ENCODE data around the gene LHX6.

DNA sequence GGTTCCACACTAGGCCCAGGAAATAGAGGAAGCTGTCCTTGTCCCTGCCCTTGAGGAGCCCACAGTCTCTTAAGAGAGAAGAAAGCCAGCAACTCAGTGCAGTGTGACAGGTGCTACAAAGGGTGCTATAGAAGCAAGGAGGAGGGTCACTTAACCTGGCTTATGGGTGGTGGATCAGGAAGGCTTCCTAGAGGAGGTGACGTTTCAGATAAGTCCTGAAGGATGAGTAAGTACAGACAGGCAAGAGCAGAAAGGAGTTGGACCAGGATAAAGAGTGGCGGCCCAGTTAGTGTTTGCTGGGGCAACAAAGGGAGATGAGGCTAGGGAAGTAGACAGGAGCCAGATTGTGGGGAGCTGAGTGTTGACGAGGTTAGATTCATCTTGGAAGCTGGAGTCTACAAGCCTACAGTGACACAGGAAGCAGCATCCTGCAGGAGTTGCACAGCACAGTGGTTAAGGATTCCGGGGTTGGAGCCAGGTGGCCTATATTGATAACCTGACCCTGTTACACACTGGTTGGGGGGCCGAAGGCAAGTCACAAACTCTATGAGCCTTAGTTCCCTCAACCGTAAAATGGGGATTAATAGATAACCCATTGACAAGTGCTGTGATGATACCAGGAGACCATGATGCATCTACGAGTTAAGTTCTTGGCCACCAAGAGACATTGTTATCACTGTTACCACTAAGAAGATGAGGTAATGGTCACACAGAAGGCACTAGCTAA, 5.4 kb upstream of the LHX6 start:
- TF ChIP-seq, protein P1, sequence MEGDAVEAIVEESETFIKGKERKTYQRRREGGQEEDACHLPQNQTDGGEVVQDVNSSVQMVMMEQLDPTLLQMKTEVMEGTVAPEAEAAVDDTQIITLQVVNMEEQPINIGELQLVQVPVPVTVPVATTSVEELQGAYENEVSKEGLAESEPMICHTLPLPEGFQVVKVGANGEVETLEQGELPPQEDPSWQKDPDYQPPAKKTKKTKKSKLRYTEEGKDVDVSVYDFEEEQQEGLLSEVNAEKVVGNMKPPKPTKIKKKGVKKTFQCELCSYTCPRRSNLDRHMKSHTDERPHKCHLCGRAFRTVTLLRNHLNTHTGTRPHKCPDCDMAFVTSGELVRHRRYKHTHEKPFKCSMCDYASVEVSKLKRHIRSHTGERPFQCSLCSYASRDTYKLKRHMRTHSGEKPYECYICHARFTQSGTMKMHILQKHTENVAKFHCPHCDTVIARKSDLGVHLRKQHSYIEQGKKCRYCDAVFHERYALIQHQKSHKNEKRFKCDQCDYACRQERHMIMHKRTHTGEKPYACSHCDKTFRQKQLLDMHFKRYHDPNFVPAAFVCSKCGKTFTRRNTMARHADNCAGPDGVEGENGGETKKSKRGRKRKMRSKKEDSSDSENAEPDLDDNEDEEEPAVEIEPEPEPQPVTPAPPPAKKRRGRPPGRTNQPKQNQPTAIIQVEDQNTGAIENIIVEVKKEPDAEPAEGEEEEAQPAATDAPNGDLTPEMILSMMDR (conservative IDR thresholded peaks at IDR 0.05 in 1 of 2, IDR thresholded peaks at IDR 0.05 in 1 of 2; ENCODE audit: low read depth in 1 of 2, low read length in 2 of 2): no peak
- TF ChIP-seq EZH2 (IDR thresholded peaks at IDR 0.05; ENCODE audit: low read length, missing control alignments): no peak

All from fibroblast of lung (primary cell).